ENCODE data around the gene NBPF6. TPM values are rescaled to one million over a fixed set of nuclear protein-coding genes. Genes with fewer than 3 reads are reported as not detected.
"Not testable (repeated sequence)": the region's sequence is repeated elsewhere in the genome, so short reads cannot be mapped to it uniquely, and the experiment has no call there.

The NBPF6 gene
- total and polyA plus RNA-seq, 5 donors from 2014 or later, result not detected

GRCh38 chr1:108474516-108474915, 24.4 kb downstream of the NBPF6 start:
- H3K27ac ChIP-seq (ENCODE audit: insufficient read depth, low read length, poor library complexity, severe bottlenecking); H3K9me3 ChIP-seq (ENCODE audit: control insufficient read depth in 2 of 2, low read length in 2 of 2); DNase-seq; ATAC-seq (ENCODE audit: low read depth in 2 of 2); H3K4me1 ChIP-seq (ENCODE audit: control insufficient read depth, insufficient read depth, low read length, poor library complexity, severe bottlenecking); H3K4me3 Mint-ChIP-seq; H3K4me1 Mint-ChIP-seq; H3K27ac Mint-ChIP-seq; H3K4me3 ChIP-seq (ENCODE audit: low read depth, low read length); H3K27me3 ChIP-seq (ENCODE audit: control insufficient read depth, insufficient read depth, low read length); H3K27me3 Mint-ChIP-seq; H3K36me3 ChIP-seq (ENCODE audit: control insufficient read depth, insufficient read depth, low read length); H3K36me3 Mint-ChIP-seq: not testable (repeated sequence)
- H3K9me3 Mint-ChIP-seq, result peaks cover under 1 to 19% (median 10%) of the 10 kb centered on the region in 7 donors

DNA sequence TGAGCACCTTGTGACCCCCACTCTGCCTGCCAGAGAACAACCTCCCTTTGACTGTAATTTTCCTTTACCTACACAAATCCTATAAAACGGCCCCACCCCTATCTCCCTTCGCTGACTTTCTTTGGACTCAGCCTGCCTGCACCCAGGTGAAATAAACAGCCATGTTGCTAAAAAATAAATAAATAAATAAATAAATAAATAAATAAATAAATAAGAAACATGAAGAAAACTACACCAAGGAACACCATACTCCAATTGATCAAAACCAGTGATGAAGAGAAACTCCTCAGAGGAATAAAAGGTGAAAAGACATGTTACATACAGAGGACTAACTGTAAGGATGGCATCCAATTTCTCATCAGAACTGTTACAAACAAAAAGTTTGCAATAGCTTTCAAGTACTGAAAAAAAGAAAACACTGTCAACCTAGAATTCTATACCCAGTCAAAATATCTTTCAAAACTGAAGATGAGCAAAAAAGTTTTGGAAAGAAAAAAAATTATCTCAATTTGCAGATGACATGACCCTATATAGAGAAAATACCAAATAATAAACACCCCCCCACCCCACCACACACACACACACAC, 28.4 kb downstream of the NBPF6 start:
- H3K27me3 ChIP-seq (ENCODE audit: control insufficient read depth, insufficient read depth, low read length), result peaks cover 4% of the 10 kb centered on the region
- ATAC-seq (ENCODE audit: low read depth in 2 of 2) (no peak), DNase-seq (no peak)
- no peaks in the 10 kb centered on the region for H3K4me1 Mint-ChIP-seq
- H3K9me3 Mint-ChIP-seq, result peaks cover 3 to 28% (median 12%) of the 10 kb centered on the region in 7 donors
- peaks cover 7 to 10% of the 10 kb centered on the region in 2 experiments for H3K9me3 ChIP-seq (ENCODE audit: control insufficient read depth in 2 of 2, low read length in 2 of 2)
- H3K27me3 Mint-ChIP-seq, result peaks cover 24% of the 10 kb centered on the region
- H3K36me3 Mint-ChIP-seq, result peaks cover 3% of the 10 kb centered on the region
- H3K4me3 Mint-ChIP-seq, result no peak overlapping the region
- H3K36me3 ChIP-seq (ENCODE audit: control insufficient read depth, insufficient read depth, low read length), result no peaks in the 10 kb centered on the region
- no peak overlapping the region for H3K27ac Mint-ChIP-seq
- H3K27ac ChIP-seq (ENCODE audit: insufficient read depth, low read length, poor library complexity, severe bottlenecking), result no peak overlapping the region
- no peak overlapping the region for H3K4me3 ChIP-seq (ENCODE audit: low read depth, low read length)
- no peaks in the 10 kb centered on the region for H3K4me1 ChIP-seq (ENCODE audit: control insufficient read depth, insufficient read depth, low read length, poor library complexity, severe bottlenecking)

GRCh38 chr1:108482708-108483107, 32.6 kb downstream of the NBPF6 start:
- H3K9me3 ChIP-seq (ENCODE audit: control insufficient read depth in 2 of 2, low read length in 2 of 2), result peaks cover 7 to 10% of the 10 kb centered on the region in 2 experiments
- Mint-ChIP-seq H3K36me3 (peaks cover 3% of the 10 kb centered on the region), H3K27ac (no peak overlapping the region), H3K9me3 (peaks cover 2 to 24% (median 10%) of the 10 kb centered on the region in 7 donors), H3K4me3 (no peak overlapping the region), H3K27me3 (peaks cover 36% of the 10 kb centered on the region), H3K4me1 (no peaks in the 10 kb centered on the region)
- H3K4me3 ChIP-seq (ENCODE audit: low read depth, low read length), result no peak overlapping the region
- no peaks in the 10 kb centered on the region for H3K4me1 ChIP-seq (ENCODE audit: control insufficient read depth, insufficient read depth, low read length, poor library complexity, severe bottlenecking)
- ATAC-seq (ENCODE audit: low read depth in 2 of 2) (no peak), DNase-seq (no peak)
- H3K27me3 ChIP-seq (ENCODE audit: control insufficient read depth, insufficient read depth, low read length), result peaks cover 4% of the 10 kb centered on the region
- no peaks in the 10 kb centered on the region for H3K36me3 ChIP-seq (ENCODE audit: control insufficient read depth, insufficient read depth, low read length)
- no peak overlapping the region for H3K27ac ChIP-seq (ENCODE audit: insufficient read depth, low read length, poor library complexity, severe bottlenecking)

DNA sequence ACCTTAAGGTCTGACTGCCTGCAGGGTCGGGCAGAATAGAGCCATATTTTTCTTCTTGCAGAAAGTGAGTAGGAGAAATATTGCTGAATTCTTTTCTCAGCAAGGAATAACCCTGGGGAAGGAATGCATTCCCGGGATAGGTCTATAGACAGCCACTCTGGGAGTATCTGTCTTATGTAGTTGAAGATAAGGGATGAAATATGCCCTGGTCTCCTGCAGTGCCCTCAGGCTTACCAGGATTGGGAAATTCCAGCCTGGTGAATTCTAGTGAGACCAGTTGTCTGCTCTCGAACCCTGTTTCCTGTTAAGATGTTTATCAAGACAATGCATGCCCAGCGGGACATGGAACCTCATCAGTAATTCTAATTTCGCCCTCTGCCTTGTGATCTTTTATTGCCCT, 35.8 kb downstream of the NBPF6 start:
- not testable (repeated sequence) for H3K27me3 ChIP-seq (ENCODE audit: control insufficient read depth, insufficient read depth, low read length); H3K27ac ChIP-seq (ENCODE audit: insufficient read depth, low read length, poor library complexity, severe bottlenecking); H3K4me3 Mint-ChIP-seq; H3K9me3 Mint-ChIP-seq; H3K36me3 ChIP-seq (ENCODE audit: control insufficient read depth, insufficient read depth, low read length); H3K9me3 ChIP-seq (ENCODE audit: control insufficient read depth in 2 of 2, low read length in 2 of 2); H3K4me1 Mint-ChIP-seq; DNase-seq; H3K4me1 ChIP-seq (ENCODE audit: control insufficient read depth, insufficient read depth, low read length, poor library complexity, severe bottlenecking); ATAC-seq (ENCODE audit: low read depth in 2 of 2); H3K36me3 Mint-ChIP-seq; H3K4me3 ChIP-seq (ENCODE audit: low read depth, low read length); H3K27ac Mint-ChIP-seq
- peaks cover 24% of the 10 kb centered on the region for H3K27me3 Mint-ChIP-seq

- H3K9me3 Mint-ChIP-seq; H3K9me3 ChIP-seq (ENCODE audit: control insufficient read depth in 2 of 2, low read length in 2 of 2); H3K27ac Mint-ChIP-seq; H3K36me3 Mint-ChIP-seq; H3K4me3 Mint-ChIP-seq; ATAC-seq (ENCODE audit: low read depth in 2 of 2); H3K27ac ChIP-seq (ENCODE audit: insufficient read depth, low read length, poor library complexity, severe bottlenecking); H3K4me3 ChIP-seq (ENCODE audit: low read depth, low read length); H3K4me1 ChIP-seq (ENCODE audit: control insufficient read depth, insufficient read depth, low read length, poor library complexity, severe bottlenecking); H3K36me3 ChIP-seq (ENCODE audit: control insufficient read depth, insufficient read depth, low read length); H3K27me3 ChIP-seq (ENCODE audit: control insufficient read depth, insufficient read depth, low read length); H3K4me1 Mint-ChIP-seq; DNase-seq: not testable (repeated sequence)
- peaks cover 18% of the 10 kb centered on the region for H3K27me3 Mint-ChIP-seq
Observed at GRCh38 chr1:108486707-108487106, 36.6 kb downstream of the NBPF6 start.

DNA sequence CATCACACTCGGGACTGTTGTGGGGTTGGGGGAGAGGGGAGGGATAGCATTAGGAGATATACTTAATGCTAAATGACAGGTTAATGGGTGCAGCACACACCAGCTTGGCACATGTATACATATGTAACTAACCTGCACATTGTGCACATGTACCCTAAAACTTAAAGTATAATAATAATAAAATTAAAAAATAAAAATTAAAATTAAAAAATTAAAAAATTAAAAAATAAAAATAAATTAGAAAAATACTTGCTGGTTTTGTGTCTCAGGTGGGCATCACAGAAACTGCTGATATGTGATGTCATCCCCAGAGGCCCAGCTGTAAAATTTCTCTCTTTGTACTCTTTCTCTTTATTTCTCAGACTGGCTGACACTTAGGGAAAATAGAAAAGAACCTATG, 44.9 kb downstream of the NBPF6 start:
- not testable (repeated sequence) for H3K36me3 Mint-ChIP-seq; H3K27ac Mint-ChIP-seq; H3K36me3 ChIP-seq (ENCODE audit: control insufficient read depth, insufficient read depth, low read length); H3K4me3 ChIP-seq (ENCODE audit: low read depth, low read length); DNase-seq; H3K4me1 ChIP-seq (ENCODE audit: control insufficient read depth, insufficient read depth, low read length, poor library complexity, severe bottlenecking); H3K27ac ChIP-seq (ENCODE audit: insufficient read depth, low read length, poor library complexity, severe bottlenecking); H3K4me1 Mint-ChIP-seq; H3K9me3 ChIP-seq (ENCODE audit: control insufficient read depth in 2 of 2, low read length in 2 of 2); ATAC-seq (ENCODE audit: low read depth in 2 of 2); H3K4me3 Mint-ChIP-seq; H3K9me3 Mint-ChIP-seq
- peaks cover 11% of the 10 kb centered on the region for H3K27me3 ChIP-seq (ENCODE audit: control insufficient read depth, insufficient read depth, low read length)
- peaks cover 31% of the 10 kb centered on the region for H3K27me3 Mint-ChIP-seq

GRCh38 chr1:108496856-108497255, 46.7 kb downstream of the NBPF6 start:
- not testable (repeated sequence) for H3K9me3 Mint-ChIP-seq; H3K36me3 Mint-ChIP-seq; ATAC-seq (ENCODE audit: low read depth in 2 of 2); H3K27ac Mint-ChIP-seq; DNase-seq; H3K4me1 ChIP-seq (ENCODE audit: control insufficient read depth, insufficient read depth, low read length, poor library complexity, severe bottlenecking); H3K27ac ChIP-seq (ENCODE audit: insufficient read depth, low read length, poor library complexity, severe bottlenecking); H3K9me3 ChIP-seq (ENCODE audit: control insufficient read depth in 2 of 2, low read length in 2 of 2); H3K36me3 ChIP-seq (ENCODE audit: control insufficient read depth, insufficient read depth, low read length); H3K4me3 ChIP-seq (ENCODE audit: low read depth, low read length); H3K4me1 Mint-ChIP-seq; H3K4me3 Mint-ChIP-seq
- peaks cover 40% of the 10 kb centered on the region for H3K27me3 Mint-ChIP-seq
- H3K27me3 ChIP-seq (ENCODE audit: control insufficient read depth, insufficient read depth, low read length), result peaks cover 15% of the 10 kb centered on the region

DNA sequence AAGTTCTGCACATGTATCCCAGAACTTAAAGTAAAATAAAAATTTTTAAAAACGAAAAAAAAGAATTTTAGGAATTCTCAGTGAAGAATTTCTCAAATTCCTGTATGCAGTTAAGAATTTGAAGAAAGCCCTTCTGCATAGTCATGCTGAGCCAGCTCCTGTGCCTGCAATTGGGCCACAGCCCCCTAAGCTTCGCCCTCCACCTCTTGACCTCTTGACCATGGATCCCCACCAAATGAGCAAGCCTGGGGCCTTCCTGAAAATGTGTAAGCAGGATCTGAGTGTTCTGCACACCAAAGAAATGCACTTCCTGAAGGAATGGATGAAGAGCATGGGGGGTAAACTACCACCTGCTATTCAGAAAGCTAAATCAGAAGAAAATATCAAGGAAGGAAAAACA, 52.0 kb downstream of the NBPF6 start:
- ATAC-seq (ENCODE audit: low read depth in 2 of 2) (no peak), DNase-seq (no peak)
- no peak overlapping the region for H3K27ac ChIP-seq (ENCODE audit: insufficient read depth, low read length, poor library complexity, severe bottlenecking)
- H3K9me3 ChIP-seq (ENCODE audit: control insufficient read depth in 2 of 2, low read length in 2 of 2), result no peaks in the 10 kb centered on the region
- H3K36me3 Mint-ChIP-seq, result no peaks in the 10 kb centered on the region
- no peaks in the 10 kb centered on the region for H3K36me3 ChIP-seq (ENCODE audit: control insufficient read depth, insufficient read depth, low read length)
- H3K4me3 Mint-ChIP-seq, result no peak overlapping the region
- peaks cover 40% of the 10 kb centered on the region for H3K27me3 Mint-ChIP-seq
- H3K4me3 ChIP-seq (ENCODE audit: low read depth, low read length), result no peak overlapping the region
- no peaks in the 10 kb centered on the region for H3K4me1 Mint-ChIP-seq
- H3K27ac Mint-ChIP-seq, result no peak overlapping the region
- H3K9me3 Mint-ChIP-seq, result peaks cover 0 to 1% (median 0%) of the 10 kb centered on the region in 7 donors
- peaks cover 17% of the 10 kb centered on the region for H3K4me1 ChIP-seq (ENCODE audit: control insufficient read depth, insufficient read depth, low read length, poor library complexity, severe bottlenecking)
- H3K27me3 ChIP-seq (ENCODE audit: control insufficient read depth, insufficient read depth, low read length), result peaks cover 34% of the 10 kb centered on the region
